Neuron (in vitro differentiated cells): Measurements from ENCODE around the gene SMARCC2.

ENCODE experiments used
- H2AFZ ChIP-seq: one replicate; pipeline ENCODE4 v1.6.1; 2013; ENCODE audit warnings: low read depth, mild to moderate bottlenecking, inconsistent platforms, low read length, moderate library complexity
- H3K27me3 ChIP-seq: one replicate; pipeline ENCODE4 v1.6.1; 2013; ENCODE audit warnings: low read length; ENCODE audit not compliant: insufficient read depth
- H3K36me3 ChIP-seq: one replicate; pipeline ENCODE4 v1.6.1; 2013; ENCODE audit warnings: low read length; ENCODE audit not compliant: insufficient read depth
- H3K4me1 ChIP-seq: one replicate; pipeline ENCODE4 v1.6.1; 2013; ENCODE audit warnings: low read length; ENCODE audit not compliant: insufficient read depth
- H3K4me3 ChIP-seq: 2 replicates; pipeline ENCODE4 v1.5.1; 2013; ENCODE audit warnings: mild to moderate bottlenecking, low read length, moderate library complexity
- H3K9me3 ChIP-seq: one replicate; pipeline ENCODE4 v1.6.1; 2013; ENCODE audit warnings: low read length

The SMARCC2 gene

DNA sequence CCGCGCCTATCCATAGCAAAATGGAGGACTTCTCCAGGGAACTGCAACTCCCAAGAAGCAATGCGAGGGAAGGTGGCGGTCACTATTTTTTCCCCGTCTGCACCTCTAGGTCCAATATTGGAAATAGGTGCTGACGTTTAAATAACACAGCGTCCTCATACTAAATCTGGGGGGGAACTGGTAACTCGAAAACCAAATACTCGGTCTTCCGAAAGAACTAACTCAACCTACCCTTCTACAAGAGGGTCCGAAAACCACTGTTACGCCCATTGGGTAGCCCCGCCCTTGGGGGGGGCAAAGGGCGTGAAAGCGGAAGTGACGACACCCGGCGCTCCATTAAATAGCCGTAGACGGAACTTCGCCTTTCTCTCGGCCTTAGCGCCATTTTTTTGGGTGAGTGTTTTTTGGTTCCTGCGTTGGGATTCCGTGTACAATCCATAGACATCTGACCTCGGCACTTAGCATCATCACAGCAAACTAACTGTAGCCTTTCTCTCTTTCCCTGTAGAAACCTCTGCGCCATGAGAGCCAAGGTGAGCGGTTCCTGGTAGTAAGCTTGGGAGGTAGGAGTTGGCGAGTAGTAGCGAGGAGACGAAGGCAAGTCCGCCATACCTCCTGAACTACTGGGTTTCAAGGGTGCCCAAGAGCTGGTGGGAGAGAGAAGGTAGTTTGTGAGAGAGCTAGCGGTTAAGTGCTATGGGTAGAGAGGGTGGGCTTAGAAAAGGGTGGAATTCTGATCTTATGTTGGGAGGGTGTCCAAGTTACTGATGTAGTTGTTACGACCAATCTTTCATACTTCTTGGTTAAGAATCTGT, 72.8 kb downstream of the SMARCC2 start, which contains the start of gene RPL41:
Gene RPL41, plus strand, starts transcription at position 367 of the 815 bp plus-strand sequence.
- H3K27me3 ChIP-seq, result no peaks in the 10 kb centered on the region
- peak within 1 kb of the TSS; percentile 83 for H2AFZ ChIP-seq
- H3K4me3 ChIP-seq, result peak within 1 kb of the TSS; percentile 64
- H3K9me3 ChIP-seq, result no peaks in the 10 kb centered on the region
- peaks cover 41% of the 10 kb centered on the region for H3K36me3 ChIP-seq
- peaks cover 18% of the 10 kb centered on the region for H3K4me1 ChIP-seq

- H2AFZ ChIP-seq, result peak overlapping the region; percentile 83
- H3K9me3 ChIP-seq, result no peaks in the 10 kb centered on the region
- peaks cover 41% of the 10 kb centered on the region for H3K36me3 ChIP-seq
- no peaks in the 10 kb centered on the region for H3K27me3 ChIP-seq
- H3K4me1 ChIP-seq, result peaks cover 18% of the 10 kb centered on the region
- peak overlapping the region; percentile 64 for H3K4me3 ChIP-seq
Measured at GRCh38 chr12:56115329-56115728, 74.0 kb downstream of the SMARCC2 start.

- Histone ChIP-seq H3K4me3 (no peak overlapping the region), H3K9me3 (no peaks in the 10 kb centered on the region), H3K36me3 (peaks cover 47% of the 10 kb centered on the region), H2AFZ (no peak overlapping the region), H3K27me3 (no peaks in the 10 kb centered on the region), H3K4me1 (peaks cover 9% of the 10 kb centered on the region)
Measured at GRCh38 chr12:56114084-56114483, 75.2 kb downstream of the SMARCC2 start.
